Measurements from ENCODE around the gene PLCXD3.

- TF ChIP-seq ZNF423 (tag by site-specific recombination; IDR thresholded peaks at IDR 0.05) (no peak), ZNF274 (IDR thresholded peaks at IDR 0.05; ENCODE audit: low read length) (no peak), ZNF274 (tag by site-specific recombination; IDR thresholded peaks at IDR 0.05; ENCODE audit: borderline replicate concordance) (no peak), ZNF138 (tag by site-specific recombination; IDR thresholded peaks at IDR 0.05; ENCODE audit: borderline replicate concordance) (no peak), ZNF785 (tag by site-specific recombination; IDR thresholded peaks at IDR 0.05) (no peak), PATZ1 (tag by site-specific recombination; IDR thresholded peaks at IDR 0.05) (no peak), REST (tag by site-specific recombination; IDR thresholded peaks at IDR 0.05) (no peak), ZNF266 (tag by site-specific recombination; IDR thresholded peaks at IDR 0.05; ENCODE audit: low read depth) (no peak)
Measured at GRCh38 chr5:41286165-41286564, 224.2 kb downstream of the PLCXD3 start.

All from HEK293 (cell line).